ENCODE data around the gene HSPA5.
A peak's percentile ranks its signal among the peaks of the same experiment; 100 is the strongest.
"Not testable (repeated sequence)": the region's sequence is repeated elsewhere in the genome, so short reads cannot be mapped to it uniquely, and the experiment has no call there.

HSPA5 gene

GRCh38 chr9:125202846-125203618, 38.1 kb downstream of the HSPA5 start:
- TF ChIP-seq POLR2AphosphoS5 (IDR thresholded peaks at IDR 0.05; ENCODE audit: low read depth) (no peak), REST (IDR thresholded peaks at IDR 0.05; ENCODE audit: insufficient replicate concordance, low read depth) (no peak), GABPA (IDR thresholded peaks at IDR 0.05; ENCODE audit: low read depth) (no peak), SPI1 (IDR thresholded peaks at IDR 0.05; ENCODE audit: borderline replicate concordance, low read depth) (no peak), CTCF (IDR thresholded peaks at IDR 0.05; ENCODE audit: insufficient read depth, low read length) (no peak)
- Histone ChIP-seq H3K27me3 (ENCODE audit: insufficient read depth, poor library complexity, severe bottlenecking) (no peaks in the 10 kb centered on the region), H3K4me3 (replicated peaks; ENCODE audit: insufficient read depth, low read length) (no peak overlapping the region), H3K27ac (replicated peaks) (no peak overlapping the region)
- no peak for DNase-seq (ENCODE audit: low read depth in 1 of 2, low spot score in 1 of 2)

- H3K27ac ChIP-seq (replicated peaks): peak within 1 kb of the TSS; percentile 94
- TF ChIP-seq GABPA (IDR thresholded peaks at IDR 0.05; ENCODE audit: low read depth) (peak; percentile 56; the same call in 1 of the 2 replicates), SPI1 (IDR thresholded peaks at IDR 0.05; ENCODE audit: borderline replicate concordance, low read depth) (peak; percentile 78), POLR2AphosphoS5 (IDR thresholded peaks at IDR 0.05; ENCODE audit: low read depth) (peak; percentile 71), CTCF (IDR thresholded peaks at IDR 0.05; ENCODE audit: insufficient read depth, low read length) (no peak), REST (IDR thresholded peaks at IDR 0.05; ENCODE audit: insufficient replicate concordance, low read depth) (no peak)
These were observed 40.7 kb downstream of the HSPA5 start, which contains the start of gene RABEPK for GRCh38 chr9:125200216-125201047. Gene RABEPK, plus strand, starts transcription at chr9:125200542. Its CDS starts 2,472 bp downstream, at chr9:125203014.

GRCh38 chr9:125195591-125195990, 45.6 kb downstream of the HSPA5 start:
- not testable (repeated sequence) for H3K4me3 ChIP-seq (replicated peaks; ENCODE audit: insufficient read depth, low read length); H3K27ac ChIP-seq (replicated peaks); H3K27me3 ChIP-seq (ENCODE audit: insufficient read depth, poor library complexity, severe bottlenecking); DNase-seq (ENCODE audit: low read depth in 1 of 2, low spot score in 1 of 2)

More at GRCh38 chr9:125200216-125201047, 40.7 kb downstream of the HSPA5 start, which contains the start of gene RABEPK:
- H3K27me3 ChIP-seq (ENCODE audit: insufficient read depth, poor library complexity, severe bottlenecking): no peaks in the 10 kb centered on the region
- peak within 1 kb of the TSS; percentile 91 for H3K4me3 ChIP-seq (replicated peaks; ENCODE audit: insufficient read depth, low read length)
- peak; percentile 85 to 94 for DNase-seq (ENCODE audit: low read depth in 1 of 2, low spot score in 1 of 2)

- H3K27me3 ChIP-seq (ENCODE audit: insufficient read depth, poor library complexity, severe bottlenecking); H3K4me3 ChIP-seq (replicated peaks; ENCODE audit: insufficient read depth, low read length): not testable (repeated sequence)
- DNase-seq (ENCODE audit: low read depth in 1 of 2, low spot score in 1 of 2): peak; percentile 28 to 75
- peak overlapping the region; percentile 38 for H3K27ac ChIP-seq (replicated peaks)
These were observed 46.7 kb downstream of the HSPA5 start for GRCh38 chr9:125194466-125194865.
